ENCODE results near the gene AQP3. TPM values are rescaled to one million over a fixed set of nuclear protein-coding genes. Genes with fewer than 3 reads are reported as not detected.

AQP3 gene
- total RNA-seq, 1 donor from 2014 or later: 1.6 TPM

DNA sequence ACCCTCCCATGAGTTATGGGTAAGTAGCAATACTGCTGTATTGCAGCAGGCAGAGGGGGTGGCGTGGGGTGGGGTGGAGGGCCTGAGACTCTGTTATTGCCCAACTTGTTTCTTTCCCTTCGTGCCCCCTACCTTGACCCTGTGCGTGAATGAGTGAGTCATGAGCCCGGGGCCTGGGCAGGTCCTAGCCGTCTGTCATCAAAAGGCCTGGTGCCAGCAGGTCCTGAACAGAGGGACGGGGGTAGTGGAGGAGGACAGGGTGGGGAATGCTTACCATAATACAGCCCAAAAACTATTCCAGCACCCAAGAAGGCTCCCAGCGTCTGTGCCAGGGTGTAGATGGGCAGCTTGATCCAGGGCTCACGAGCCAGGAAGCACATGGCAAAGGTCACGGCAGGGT is 4.3 kb downstream of the AQP3 start:
- ChIA-PET CTCF (no interaction called here), POLR2A (no interaction called here)
- H3K9me3 Mint-ChIP-seq: no peaks in the 10 kb centered on the region
- DNase-seq: no peak
- H3K27me3 Mint-ChIP-seq: peaks cover 4% of the 10 kb centered on the region
- H3K4me3 Mint-ChIP-seq: no peak overlapping the region
- H3K36me3 Mint-ChIP-seq (ENCODE audit: low read depth): no peaks in the 10 kb centered on the region
- intact Hi-C loops (cut with micrococcal nuclease): no loop called here
- no peak for ATAC-seq (ENCODE audit: low read depth)
- H3K27ac Mint-ChIP-seq: no peak overlapping the region
- peaks cover 20% of the 10 kb centered on the region for H3K4me1 Mint-ChIP-seq
- TF ChIP-seq, protein P1, sequence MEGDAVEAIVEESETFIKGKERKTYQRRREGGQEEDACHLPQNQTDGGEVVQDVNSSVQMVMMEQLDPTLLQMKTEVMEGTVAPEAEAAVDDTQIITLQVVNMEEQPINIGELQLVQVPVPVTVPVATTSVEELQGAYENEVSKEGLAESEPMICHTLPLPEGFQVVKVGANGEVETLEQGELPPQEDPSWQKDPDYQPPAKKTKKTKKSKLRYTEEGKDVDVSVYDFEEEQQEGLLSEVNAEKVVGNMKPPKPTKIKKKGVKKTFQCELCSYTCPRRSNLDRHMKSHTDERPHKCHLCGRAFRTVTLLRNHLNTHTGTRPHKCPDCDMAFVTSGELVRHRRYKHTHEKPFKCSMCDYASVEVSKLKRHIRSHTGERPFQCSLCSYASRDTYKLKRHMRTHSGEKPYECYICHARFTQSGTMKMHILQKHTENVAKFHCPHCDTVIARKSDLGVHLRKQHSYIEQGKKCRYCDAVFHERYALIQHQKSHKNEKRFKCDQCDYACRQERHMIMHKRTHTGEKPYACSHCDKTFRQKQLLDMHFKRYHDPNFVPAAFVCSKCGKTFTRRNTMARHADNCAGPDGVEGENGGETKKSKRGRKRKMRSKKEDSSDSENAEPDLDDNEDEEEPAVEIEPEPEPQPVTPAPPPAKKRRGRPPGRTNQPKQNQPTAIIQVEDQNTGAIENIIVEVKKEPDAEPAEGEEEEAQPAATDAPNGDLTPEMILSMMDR (IDR thresholded peaks at IDR 0.05): no peak

DNA sequence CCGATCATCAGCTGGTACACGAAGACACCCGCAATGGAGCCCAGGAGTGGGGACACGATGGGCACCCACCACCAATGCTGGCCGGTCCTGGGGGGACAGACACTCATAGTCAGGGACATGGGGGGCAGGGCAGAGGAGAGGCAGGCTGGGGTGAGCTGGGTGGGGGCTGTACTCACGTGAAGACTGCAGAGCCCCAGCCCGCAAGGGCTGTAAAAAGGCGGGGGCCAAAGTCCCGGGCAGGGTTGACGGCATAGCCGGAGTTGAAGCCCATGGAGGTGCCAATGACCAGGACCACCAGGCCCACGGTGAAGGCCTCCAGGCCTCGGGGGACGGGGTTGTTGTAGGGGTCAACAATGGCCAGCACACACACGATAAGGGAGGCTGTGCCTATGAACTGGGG is 5.3 kb downstream of the AQP3 start:
- ChIA-PET CTCF (no interaction called here), POLR2A (no interaction called here)
- TF ChIP-seq, protein P1 (IDR thresholded peaks at IDR 0.05): no peak
- no peak overlapping the region for H3K4me3 Mint-ChIP-seq
- H3K27me3 Mint-ChIP-seq: no peaks in the 10 kb centered on the region
- peaks cover 18% of the 10 kb centered on the region for H3K4me1 Mint-ChIP-seq
- H3K36me3 Mint-ChIP-seq (ENCODE audit: low read depth): no peaks in the 10 kb centered on the region
- H3K9me3 Mint-ChIP-seq: no peaks in the 10 kb centered on the region
- DNase-seq: no peak
- H3K27ac Mint-ChIP-seq: no peak overlapping the region
- intact Hi-C loops (cut with micrococcal nuclease): no loop called here
- no peak for ATAC-seq (ENCODE audit: low read depth)

DNA sequence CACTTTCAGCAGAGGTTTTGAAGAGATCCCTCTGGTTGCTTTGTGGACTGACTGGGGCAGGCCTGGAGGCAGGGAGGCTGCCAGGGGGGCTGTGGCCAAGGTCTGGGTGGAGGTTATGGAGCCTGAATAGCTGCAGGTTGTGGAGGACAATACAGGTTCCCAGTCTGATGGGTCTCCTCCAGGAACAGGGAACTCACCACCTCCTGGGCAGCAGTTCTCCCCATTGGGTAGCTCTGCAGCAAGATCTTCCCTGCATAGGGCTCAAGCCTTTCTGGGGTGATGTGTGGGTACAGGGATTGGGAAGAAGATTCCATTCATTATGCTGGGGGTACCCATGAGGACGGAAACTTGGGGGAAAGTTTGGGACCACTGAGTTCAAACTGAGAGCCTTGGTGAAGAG is 6.8 kb downstream of the AQP3 start:
- Mint-ChIP-seq H3K4me1 (peaks cover 4% of the 10 kb centered on the region), H3K27ac (no peak overlapping the region), H3K4me3 (no peak overlapping the region), H3K27me3 (no peaks in the 10 kb centered on the region), H3K36me3 (ENCODE audit: low read depth) (no peaks in the 10 kb centered on the region), H3K9me3 (no peaks in the 10 kb centered on the region)
- DNase-seq: no peak
- intact Hi-C loops (cut with micrococcal nuclease): no loop called here
- no peak for ATAC-seq (ENCODE audit: low read depth)
- ChIA-PET CTCF (interaction anchor here (0.9 to 1.0 kb wide), 2 partner anchors 12 to 66 kb away, joined by 3 read pairs; no protein-coding TSS in a partner anchor), POLR2A (no interaction called here)
- TF ChIP-seq, protein P1 (IDR thresholded peaks at IDR 0.05): no peak

DNA sequence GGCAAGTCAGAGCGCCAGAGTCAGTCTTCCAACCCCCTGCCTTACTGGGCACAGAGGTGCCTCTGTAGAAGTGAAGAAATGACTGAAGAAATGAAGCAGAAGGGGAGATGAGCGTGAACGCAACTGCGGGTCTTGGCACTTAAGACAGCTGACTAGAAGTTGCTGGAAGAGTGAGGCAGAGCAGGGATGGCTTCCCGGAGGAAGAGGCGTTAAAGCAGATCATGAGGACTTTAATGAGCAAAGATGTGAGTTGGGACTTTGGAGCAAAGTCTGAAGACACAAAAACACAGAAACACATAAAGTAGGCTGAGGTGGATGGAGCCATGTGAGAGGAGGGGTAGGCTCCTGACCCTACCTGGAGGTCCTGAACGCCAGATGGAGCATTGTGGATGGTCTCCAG is 7.2 kb downstream of the AQP3 start:
- ChIA-PET POLR2A (no interaction called here), CTCF (interaction anchor here (0.9 to 1.0 kb wide), 2 partner anchors 13 to 66 kb away, joined by 3 read pairs; no protein-coding TSS in a partner anchor)

DNA sequence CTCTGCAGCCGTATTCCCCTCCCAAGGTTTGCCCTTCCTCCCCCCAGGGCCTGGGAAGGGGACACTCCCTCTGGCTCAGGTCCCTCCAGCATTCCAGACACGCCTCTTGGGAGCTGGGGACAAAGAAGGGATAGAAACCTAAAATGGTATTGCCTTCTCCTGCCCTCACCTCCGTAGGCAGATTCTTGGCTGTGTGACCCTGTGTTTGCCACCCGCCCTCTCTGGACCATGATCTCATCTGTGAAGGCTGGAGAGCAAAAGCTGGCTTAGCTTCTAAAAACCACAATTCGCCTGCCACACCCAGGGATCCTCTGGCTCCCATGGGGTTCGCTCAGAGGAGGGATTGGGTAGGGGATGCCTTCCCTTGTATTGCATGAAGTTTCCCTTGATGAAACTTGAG is 7.7 kb downstream of the AQP3 start:
- intact Hi-C loops (cut with micrococcal nuclease): no loop called here
- no peak for DNase-seq
- H3K27me3 Mint-ChIP-seq: peaks cover 5% of the 10 kb centered on the region
- no peak overlapping the region for H3K27ac Mint-ChIP-seq
- H3K4me3 Mint-ChIP-seq: no peak overlapping the region
- peaks cover 4% of the 10 kb centered on the region for H3K4me1 Mint-ChIP-seq
- TF ChIP-seq, protein P1 (IDR thresholded peaks at IDR 0.05): no peak
- H3K36me3 Mint-ChIP-seq (ENCODE audit: low read depth): no peaks in the 10 kb centered on the region
- ChIA-PET POLR2A (no interaction called here), CTCF (no interaction called here)
- ATAC-seq (ENCODE audit: low read depth): no peak
- H3K9me3 Mint-ChIP-seq: no peaks in the 10 kb centered on the region

More for the DNA sequence above, 7.2 kb downstream of the AQP3 start:
- ATAC-seq (ENCODE audit: low read depth) (no peak), DNase-seq (no peak)
- no peaks in the 10 kb centered on the region for H3K36me3 Mint-ChIP-seq (ENCODE audit: low read depth)
- peaks cover 3% of the 10 kb centered on the region for H3K27me3 Mint-ChIP-seq
- no peak overlapping the region for H3K4me3 Mint-ChIP-seq
- peaks cover 4% of the 10 kb centered on the region for H3K4me1 Mint-ChIP-seq
- no peaks in the 10 kb centered on the region for H3K9me3 Mint-ChIP-seq
- H3K27ac Mint-ChIP-seq: no peak overlapping the region
- intact Hi-C loops (cut with micrococcal nuclease): no loop called here
- TF ChIP-seq, protein P1 (IDR thresholded peaks at IDR 0.05): no peak

All from activated B cell treated with CpG ODN at 0.5 μM for 24 hours (primary cell).